Subcutaneous adipose tissue (tissue), 4 donors: Measurements from ENCODE around the gene NUDT16L1. TPM values are rescaled to one million over a fixed set of nuclear protein-coding genes. Genes with fewer than 3 reads are reported as not detected.

Source experiments
- CTCF ChIP-seq: fragments of 450-650 bp; IDR thresholded peaks from one replicate; pipeline ENCODE4 v1.5.1; 2016; ENCODE audit warnings: low read depth, mild to moderate bottlenecking, control low read depth, antibody characterized with exemption, moderate library complexity
- total RNA-seq, 4 donors: library from RNA; depleted of rRNA; stranded (reverse); fragments of >200 nt; gene quantifications; one replicate each; pipeline ENCODE4 v1.1.0, GENCODE V29; 2016

NUDT16L1 gene
- total RNA-seq, 4 donors from 2014 or later: 11.7 to 38.8 (median 16.7) TPM

- no peak for TF ChIP-seq CTCF
Observed at GRCh38 chr16:4709481-4709880, 16.1 kb downstream of the NUDT16L1 start.

- no peak for TF ChIP-seq CTCF
Observed at GRCh38 chr16:4713663-4714501, 20.5 kb downstream of the NUDT16L1 start.

GRCh38 chr16:4714996-4715395 is 21.6 kb downstream of the NUDT16L1 start:
- no peak for TF ChIP-seq CTCF

- no peak for TF ChIP-seq CTCF
Observed at GRCh38 chr16:4718466-4718865, 25.1 kb downstream of the NUDT16L1 start.

- no peak for TF ChIP-seq CTCF
Observed at GRCh38 chr16:4723071-4723767, 29.9 kb downstream of the NUDT16L1 start.

- no peak for TF ChIP-seq CTCF
Observed at GRCh38 chr16:4724661-4725270, 31.4 kb downstream of the NUDT16L1 start.

GRCh38 chr16:4726616-4727015 is 33.3 kb downstream of the NUDT16L1 start:
- no peak for TF ChIP-seq CTCF
